Right atrium auricular region (tissue), 2 donors: ENCODE results near the gene DOCK9. TPM values are rescaled to one million over a fixed set of nuclear protein-coding genes. Genes with fewer than 3 reads are reported as not detected.

Source experiments
- DNase-seq: peaks from one replicate; pipeline ENCODE4 v3.0.0-alpha.2; 2019; ENCODE audit warnings: low spot score
- H3K27ac ChIP-seq, 2 donors: fragments of 200-600 bp; sonication (generic); 1 replicate in 1 of 2; 2 replicates in 1 of 2; pipeline ENCODE4 v1.5.1; 2016 to 2019
- H3K27me3 ChIP-seq, 2 donors: fragments of 200-600 bp; sonication (generic); one replicate each; pipeline versions ENCODE4 v1.5.1 to v1.6.0; 2017 to 2019
- H3K36me3 ChIP-seq: fragments of 200-600 bp; sonication (generic); one replicate; pipeline ENCODE4 v1.5.1; 2016
- H3K4me1 ChIP-seq, 2 donors: fragments of 200-600 bp; sonication (generic); one replicate each; pipeline versions ENCODE4 v1.5.1 to v1.6.0; 2017 to 2019
- H3K4me3 ChIP-seq, 2 donors: fragments of 200-600 bp; sonication (generic); 1 replicate in 1 of 2; 2 replicates in 1 of 2; pipeline ENCODE4 v1.5.1; 2017 to 2019; ENCODE audit warnings: mild to moderate bottlenecking in 1 of 2, moderate library complexity in 1 of 2
- H3K9me3 ChIP-seq, 2 donors: fragments of 200-600 bp; sonication (generic); one replicate each; pipeline ENCODE4 v1.5.1; 2019
- total RNA-seq, 2 donors: library from RNA; depleted of rRNA; stranded (reverse); fragments of >200 nt; gene quantifications; one replicate each; pipeline ENCODE4 v1.1.0, GENCODE V29; 2016
- TF ChIP-seq, protein P1 (sequence below), 2 donors: fragments of 200-600 bp; sonication (generic); IDR thresholded peaks; one replicate each; pipeline ENCODE4 v1.5.1; 2019; ENCODE audit warnings: antibody characterized with exemption in 2 of 2

DOCK9 gene
- total RNA-seq, 2 donors from 2014 or later, result 79.6 to 80.5 TPM

DNA sequence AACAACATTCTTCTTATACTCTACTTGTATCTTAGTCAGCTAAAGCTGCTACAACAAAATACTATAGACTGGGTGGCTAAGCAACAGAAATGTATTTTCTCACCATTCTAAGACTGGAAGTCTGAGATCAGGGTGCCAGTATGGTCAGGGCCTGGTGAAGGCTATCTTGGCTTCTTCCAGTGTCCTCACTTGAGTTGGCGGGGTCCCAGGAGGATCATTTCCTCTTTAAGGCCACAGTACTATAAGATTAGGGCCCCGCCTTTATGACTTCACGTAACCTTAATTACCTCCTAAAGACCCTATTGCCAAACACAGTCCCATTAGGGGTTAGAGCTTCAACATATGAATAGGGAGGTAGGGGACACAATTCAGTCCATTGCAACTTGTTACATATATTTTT lies 30.7 kb upstream of the DOCK9 start:
- no peaks in the 10 kb centered on the region for H3K27me3 ChIP-seq
- no peaks in the 10 kb centered on the region for H3K9me3 ChIP-seq
- no peaks in the 10 kb centered on the region for H3K36me3 ChIP-seq
- H3K27ac ChIP-seq, result no peak overlapping the region
- peaks cover 0 to 14% of the 10 kb centered on the region in 2 donors for H3K4me1 ChIP-seq
- H3K4me3 ChIP-seq, result no peak overlapping the region
- DNase-seq, result no peak
- TF ChIP-seq, protein P1, sequence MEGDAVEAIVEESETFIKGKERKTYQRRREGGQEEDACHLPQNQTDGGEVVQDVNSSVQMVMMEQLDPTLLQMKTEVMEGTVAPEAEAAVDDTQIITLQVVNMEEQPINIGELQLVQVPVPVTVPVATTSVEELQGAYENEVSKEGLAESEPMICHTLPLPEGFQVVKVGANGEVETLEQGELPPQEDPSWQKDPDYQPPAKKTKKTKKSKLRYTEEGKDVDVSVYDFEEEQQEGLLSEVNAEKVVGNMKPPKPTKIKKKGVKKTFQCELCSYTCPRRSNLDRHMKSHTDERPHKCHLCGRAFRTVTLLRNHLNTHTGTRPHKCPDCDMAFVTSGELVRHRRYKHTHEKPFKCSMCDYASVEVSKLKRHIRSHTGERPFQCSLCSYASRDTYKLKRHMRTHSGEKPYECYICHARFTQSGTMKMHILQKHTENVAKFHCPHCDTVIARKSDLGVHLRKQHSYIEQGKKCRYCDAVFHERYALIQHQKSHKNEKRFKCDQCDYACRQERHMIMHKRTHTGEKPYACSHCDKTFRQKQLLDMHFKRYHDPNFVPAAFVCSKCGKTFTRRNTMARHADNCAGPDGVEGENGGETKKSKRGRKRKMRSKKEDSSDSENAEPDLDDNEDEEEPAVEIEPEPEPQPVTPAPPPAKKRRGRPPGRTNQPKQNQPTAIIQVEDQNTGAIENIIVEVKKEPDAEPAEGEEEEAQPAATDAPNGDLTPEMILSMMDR (IDR thresholded peaks at IDR 0.05), result no peak

- DNase-seq, result no peak
- no peak overlapping the region for H3K27ac ChIP-seq
- no peaks in the 10 kb centered on the region for H3K9me3 ChIP-seq
- no peak overlapping the region for H3K4me3 ChIP-seq
- peaks cover 0 to 15% of the 10 kb centered on the region in 2 donors for H3K4me1 ChIP-seq
- TF ChIP-seq, protein P1 (IDR thresholded peaks at IDR 0.05), result no peak
- H3K27me3 ChIP-seq, result no peaks in the 10 kb centered on the region
- H3K36me3 ChIP-seq, result no peaks in the 10 kb centered on the region
Observed at GRCh38 chr13:99007414-99007986, 29.6 kb upstream of the DOCK9 start.

GRCh38 chr13:99005609-99006008 lies 27.7 kb upstream of the DOCK9 start:
- Histone ChIP-seq H3K27me3 (no peaks in the 10 kb centered on the region), H3K36me3 (no peaks in the 10 kb centered on the region), H3K27ac (no peak overlapping the region), H3K9me3 (no peaks in the 10 kb centered on the region), H3K4me3 (no peak overlapping the region), H3K4me1 (peaks cover 0 to 18% of the 10 kb centered on the region in 2 donors)
- TF ChIP-seq, protein P1 (IDR thresholded peaks at IDR 0.05), result no peak
- no peak for DNase-seq

GRCh38 chr13:99004978-99005377 lies 27.1 kb upstream of the DOCK9 start:
- TF ChIP-seq, protein P1 (IDR thresholded peaks at IDR 0.05), result no peak
- Histone ChIP-seq H3K36me3 (no peaks in the 10 kb centered on the region), H3K4me1 (peaks cover 0 to 24% of the 10 kb centered on the region in 2 donors), H3K9me3 (no peaks in the 10 kb centered on the region), H3K27me3 (no peaks in the 10 kb centered on the region), H3K27ac (no peak overlapping the region), H3K4me3 (no peak overlapping the region)
- DNase-seq, result no peak

- no peaks in the 10 kb centered on the region for H3K9me3 ChIP-seq
- no peak overlapping the region for H3K4me3 ChIP-seq
- H3K4me1 ChIP-seq, result peaks cover 0 to 30% of the 10 kb centered on the region in 2 donors
- no peaks in the 10 kb centered on the region for H3K36me3 ChIP-seq
- peak overlapping the region in 1 of 2 donors; percentile 8 for H3K27ac ChIP-seq
- no peak for DNase-seq
- no peaks in the 10 kb centered on the region for H3K27me3 ChIP-seq
- TF ChIP-seq, protein P1 (IDR thresholded peaks at IDR 0.05), result no peak
Observed at GRCh38 chr13:99003851-99004471, 26.1 kb upstream of the DOCK9 start.
